Panc1 (cell line): ENCODE data around the gene PSG1.
"Not testable (repeated sequence)": the region's sequence is repeated elsewhere in the genome, so short reads cannot be mapped to it uniquely, and the experiment has no call there.

Experiments
- CTCF ChIP-seq: fragments of 450-650 bp; IDR thresholded peaks from 2 replicates; pipeline ENCODE4 v1.5.1; 2017; ENCODE audit warnings: mild to moderate bottlenecking
- SIN3A ChIP-seq: IDR thresholded peaks from 2 replicates; pipeline ENCODE4 v1.6.1; 2012; ENCODE audit warnings: low read depth, mild to moderate bottlenecking, low read length, moderate library complexity, borderline replicate concordance; ENCODE audit not compliant: insufficient read depth

GRCh38 chr19:42874136-42874535, 5.4 kb downstream of the PSG1 start:
- not testable (repeated sequence) for TF ChIP-seq SIN3A, CTCF
